Measurements from ENCODE around the gene CUX1.

GRCh38 chr7:101918426-101918825 is 101.0 kb downstream of the CUX1 start:
- no peak for TF ChIP-seq CTCF (IDR thresholded peaks at IDR 0.05)
- no peak for TF ChIP-seq EP300 (IDR thresholded peaks at IDR 0.05)

All from suprapubic skin (tissue), 3 donors.